K562 (cell line): ENCODE results near the gene DGUOK. TPM values are rescaled to one million over a fixed set of nuclear protein-coding genes. Genes with fewer than 3 reads are reported as not detected.

ENCODE experiments used
- ATAC-seq: fragments of 200-7000 bp; cut with Tn5 transposase; 3 replicates; pipeline ENCODE4 v1.9.1; 2020; ENCODE audit warnings: moderate library complexity
- BruUV-seq: library from RNA; stranded (reverse); fragments of 400-500 nt; replicated peaks from 2 replicates; lab custom pipeline; 2021; lab: Mats Ljungman, UMichigan
- CTCF ChIA-PET: fragments of 300-600 bp; formaldehyde crosslinking; extraction: SDS; loops from one replicate; lab custom pipeline; 2021; ENCODE audit warnings: low intra/inter-chr PET ratio; lab: Yijun Ruan, JAX
- POLR2A ChIA-PET: fragments of 300-600, 350-650 bp; sonication (Branson Sonifier 250); formaldehyde crosslinking; extraction: SDS; loops from one replicate; lab custom pipeline; 2021; ENCODE audit warnings: antibody characterized with exemption, inconsistent platforms; lab: Yijun Ruan, JAX
- DNase-seq, 4 experiments: peaks; one replicate each; pipeline versions ENCODE4 v3.0.0 to v3.0.0-alpha.2; 2011 to 2018; ENCODE audit warnings: low spot score in 3 of 4, mixed read lengths in 3 of 4; ENCODE audit errors: extremely low read depth in 1 of 4
- FAIRE-seq: peaks from 2 replicates; lab custom pipeline; 2011; peaks lifted over from hg19 to GRCh38; lab: Jason Lieb, UNC
- H2AFZ ChIP-seq: 2 replicates; pipeline ENCODE4 v1.6.0; 2011; ENCODE audit warnings: low read depth, low read length, control low read depth, inconsistent platforms
- H3K27ac ChIP-seq: fragments of 200-600 bp; 3 replicates; pipeline ENCODE4 v1.8.0; 2011; ENCODE audit warnings: low read depth, mild to moderate bottlenecking, control low read depth, inconsistent platforms, low read length, moderate library complexity, mixed read lengths; ENCODE audit errors: extremely low read depth
- H3K27me3 ChIP-seq, 2 experiments: fragments of 300-600 bp in 1 of 2; 2 replicates in 1 of 2; 3 replicates in 1 of 2; pipeline versions ENCODE4 v1.6.0 to v1.8.0; 2011; ENCODE audit warnings: inconsistent platforms in 2 of 2, low read length in 2 of 2, mild to moderate bottlenecking in 1 of 2, mixed read lengths in 1 of 2, moderate library complexity in 1 of 2; ENCODE audit not compliant: control insufficient read depth in 2 of 2, insufficient read depth in 2 of 2
- H3K36me3 ChIP-seq: fragments of 300-600 bp; 3 replicates; pipeline ENCODE4 v1.8.0; 2011; ENCODE audit warnings: mild to moderate bottlenecking, low read length, inconsistent platforms; ENCODE audit not compliant: control insufficient read depth, insufficient read depth
- H3K4me1 ChIP-seq, 2 experiments: fragments of 200-600 bp in 1 of 2; replicated peaks in 1 of 2; 2 replicates in 1 of 2; 3 replicates in 1 of 2; pipeline versions ENCODE4 v1.5.1 to v1.8.0; 2011; ENCODE audit warnings: inconsistent platforms in 2 of 2, low read length in 2 of 2, mild to moderate bottlenecking in 1 of 2, mixed read lengths in 1 of 2, moderate library complexity in 1 of 2; ENCODE audit not compliant: control insufficient read depth in 2 of 2, insufficient read depth in 2 of 2
- H3K4me2 ChIP-seq: 2 replicates; pipeline ENCODE4 v1.6.1; 2011; ENCODE audit warnings: low read length, control low read depth, inconsistent platforms, mixed read lengths; ENCODE audit not compliant: insufficient read depth
- H3K4me3 ChIP-seq: fragments of 200-600 bp; sonication (generic), shearing (Covaris generic); 2 replicates; pipeline ENCODE4 v1.5.1; 2016; ENCODE audit warnings: control low read depth, inconsistent platforms
- H3K79me2 ChIP-seq: fragments of 200-600 bp; 3 replicates; pipeline ENCODE4 v1.8.0; 2011; ENCODE audit warnings: low read length, inconsistent platforms; ENCODE audit not compliant: control insufficient read depth, insufficient read depth
- H3K9ac ChIP-seq, 2 experiments: 2 replicates each; pipeline versions ENCODE4 v1.6.0 to v1.6.1; 2011; ENCODE audit warnings: low read depth in 2 of 2, low read length in 2 of 2, control low read depth in 1 of 2, inconsistent platforms in 1 of 2, mild to moderate bottlenecking in 1 of 2, mixed read lengths in 1 of 2; ENCODE audit not compliant: insufficient read depth in 1 of 2
- H3K9me1 ChIP-seq: one replicate; pipeline ENCODE4 v1.6.0; 2011; ENCODE audit warnings: inconsistent platforms, mild to moderate bottlenecking, low read length, moderate library complexity; ENCODE audit not compliant: control insufficient read depth, insufficient read depth
- H3K9me3 ChIP-seq: replicated peaks from 2 replicates; pipeline ENCODE4 v1.5.1; 2011; ENCODE audit warnings: low read depth, low read length, inconsistent platforms; ENCODE audit not compliant: control insufficient read depth, insufficient read depth
- H4K20me1 ChIP-seq: replicated peaks from 2 replicates; pipeline ENCODE4 v1.6.1; 2011; ENCODE audit warnings: low read length, inconsistent platforms, mixed read lengths; ENCODE audit not compliant: control insufficient read depth, insufficient read depth
- ADNP ChIP-seq: fragments of 200-800 bp; sonication (Bioruptor generic); IDR thresholded peaks from 2 replicates; pipeline ENCODE4 v1.6.1; 2016; ENCODE audit warnings: missing genetic modification characterization, missing compliant biosample characterization
- CBFA2T3 ChIP-seq: fragments of 450-650 bp; IDR thresholded peaks from 2 replicates; pipeline ENCODE4 v1.6.1; 2017
- ELK1 ChIP-seq: sonication (generic); formaldehyde crosslinking; IDR thresholded peaks from 2 replicates; pipeline ENCODE4 v1.8.1; 2022; ENCODE audit warnings: missing genetic modification reagents
- JUND ChIP-seq, 2 experiments: IDR thresholded peaks; 2 replicates in 1 of 2; 3 replicates in 1 of 2; pipeline ENCODE4 v1.6.1; 2011; ENCODE audit warnings: borderline replicate concordance in 2 of 2, low read depth in 2 of 2, low read length in 2 of 2, improper control_type of control experiment in 1 of 2, missing biosample characterization in 1 of 2, missing genetic modification characterization in 1 of 2, missing genetic modification reagents in 1 of 2
- KDM2B ChIP-seq: fragments of 250-450 bp; sonication (Bioruptor Pico); IDR thresholded peaks from 2 replicates; pipeline ENCODE4 v1.8.0; 2021; ENCODE audit warnings: mild to moderate bottlenecking, moderate library complexity
- NFIC ChIP-seq: fragments of 450-650 bp; IDR thresholded peaks from 2 replicates; pipeline ENCODE4 v1.6.1; 2017; ENCODE audit warnings: mild to moderate bottlenecking, inconsistent platforms
- RBM22 ChIP-seq: fragments of 200-400 bp; formaldehyde crosslinking; IDR thresholded peaks from 2 replicates; pipeline ENCODE4 v1.6.1; 2018; ENCODE audit warnings: low read length, low read depth; ENCODE audit not compliant: poor library complexity, severe bottlenecking
- SRSF1 ChIP-seq: fragments of 200-400 bp; formaldehyde crosslinking; IDR thresholded peaks from 2 replicates; pipeline ENCODE4 v1.6.1; 2017; ENCODE audit warnings: mild to moderate bottlenecking, low read depth, low read length, moderate library complexity
- XRCC3 ChIP-seq: fragments of 450-650 bp; IDR thresholded peaks from 2 replicates; pipeline ENCODE4 v1.6.1; 2017; ENCODE audit warnings: mild to moderate bottlenecking, moderate library complexity
- YY1 ChIP-seq, 3 experiments: IDR thresholded peaks; 2 replicates each; pipeline ENCODE4 v1.6.1; 2011; ENCODE audit warnings: low read length in 2 of 3, mild to moderate bottlenecking in 2 of 3, moderate library complexity in 2 of 3, borderline replicate concordance in 1 of 3, control low read depth in 1 of 3, low read depth in 1 of 3; ENCODE audit not compliant: insufficient read depth in 3 of 3, insufficient replicate concordance in 2 of 3, control insufficient read depth in 1 of 3, insufficient read length in 1 of 3; ENCODE audit errors: extremely low read depth in 1 of 3
- ZC3H8 ChIP-seq: fragments of 450-650 bp; IDR thresholded peaks from 2 replicates; pipeline ENCODE4 v1.6.1; 2017
- ZFPM2 ChIP-seq: fragments of 250-450 bp; sonication (Bioruptor Pico); IDR thresholded peaks from 2 replicates; pipeline ENCODE4 v1.5.1; 2022; ENCODE audit warnings: mild to moderate bottlenecking
- ZNF57 ChIP-seq: fragments of 450-650 bp; formaldehyde crosslinking; IDR thresholded peaks from 2 replicates; pipeline ENCODE4 v1.4.0; 2020; ENCODE audit warnings: mild to moderate bottlenecking, moderate library complexity
- WGBS: fragments of 100-300 bp; shearing (Covaris generic); methylation state at CpG from one replicate; pipeline ENCODE4 v1.1.6; 2016; ENCODE audit warnings: low coverage, mixed read lengths; ENCODE audit not compliant: insufficient coverage; ENCODE audit errors: missing lambda C conversion rate; 5-methylcytosine and 5-hydroxymethylcytosine counted together
- in situ Hi-C: fragments of 300-500 bp; cut with MboI; formaldehyde crosslinking; loops from 4 replicates; pipeline ENCODE4 v1.15.0; 2018; ENCODE audit warnings: inconsistent platforms, mixed read lengths
- intact Hi-C: fragments of 100-400 bp; cut with micrococcal nuclease; formaldehyde crosslinking; loops from 2 replicates; pipeline ENCODE4 v1.14.2; 2022
- polyA plus RNA-seq, 8 experiments: library from polyadenylated mRNA; depleted of rRNA in 4 of 8; stranded (reverse) in 5 of 8; unstranded in 3 of 8; fragments of >200 nt; fragmentation: Nextera tagmentation in 2 of 8; fragmentation: Illumina TruSeq in 1 of 8; extraction: Ambion mirVana in 2 of 8; extraction: Trizol in 1 of 8; gene quantifications; 2 replicates each; pipeline versions ENCODE4 v1.2.1 to v1.2.3, GENCODE V29; 2011 to 2014; ENCODE audit warnings: inconsistent platforms in 1 of 8, missing spikeins in 1 of 8
- total RNA-seq, 7 experiments: library from RNA; depleted of rRNA in 6 of 7; stranded (reverse); fragments of >200 nt in 6 of 7; fragmentation: Illumina TruSeq in 2 of 7; extraction: Trizol in 2 of 7; gene quantifications; 2 replicates each; pipeline versions ENCODE4 v1.2.1 to v1.2.3, GENCODE V29; 2011 to 2021; ENCODE audit warnings: low replicate concordance in 1 of 7

The DGUOK gene
- total and polyA plus RNA-seq, 9 of the 15 experiments (the other 6 are each of a cell fraction or from before 2014, with no cell fraction given) = 67.0 to 288 (median 126) TPM

DNA sequence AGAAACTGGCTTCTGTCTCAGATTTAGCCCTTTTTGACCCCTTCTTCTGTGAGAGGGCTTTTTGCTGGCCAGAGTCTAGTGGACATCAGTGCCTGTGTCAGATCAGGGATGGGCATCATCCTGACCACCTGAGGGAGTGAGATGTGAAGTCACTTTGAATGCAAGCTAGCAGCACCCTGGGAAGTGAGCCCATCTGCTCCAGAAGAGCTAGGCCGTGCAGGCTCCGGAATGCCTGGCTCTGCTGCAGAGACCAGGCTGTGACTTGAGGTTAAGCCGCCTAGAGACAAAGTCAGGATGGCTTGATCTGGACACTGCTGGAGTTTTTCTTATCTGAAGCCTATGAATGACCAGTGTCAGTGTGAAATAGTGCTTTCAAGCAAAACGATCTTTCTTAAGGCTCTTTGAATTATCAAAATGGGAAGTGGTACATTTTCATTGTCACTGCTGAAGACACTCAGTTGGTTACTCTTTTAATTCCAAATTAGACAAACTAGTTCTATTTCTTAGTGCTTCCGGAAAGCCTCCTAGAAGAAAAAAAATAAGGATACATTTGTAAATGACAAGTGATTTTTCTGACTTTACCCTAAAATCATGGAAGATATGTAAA, 20.8 kb downstream of the DGUOK start:
- Histone ChIP-seq H3K36me3 (peaks cover 94% of the 10 kb centered on the region), H3K27me3 (no peaks in the 10 kb centered on the region), H3K9me3 (no peaks in the 10 kb centered on the region), H3K9ac (no peak overlapping the region), H3K4me3 (no peak overlapping the region), H2AFZ (no peak overlapping the region), H3K4me1 (no peaks in the 10 kb centered on the region; a peak in 1 of 5 replicates), H4K20me1 (no peaks in the 10 kb centered on the region), H3K27ac (no peak overlapping the region), H3K4me2 (no peak overlapping the region), H3K79me2 (peaks cover 28% of the 10 kb centered on the region; the same call in 2 of the 3 replicates), H3K9me1 (no peaks in the 10 kb centered on the region)
- no TSS peak for BruUV-seq
- WGBS = 86% methylated on average over 5 of the region's 5 CpGs
- DNase-seq = no peak
- TF ChIP-seq SRSF1 = no peak
- TF ChIP-seq KDM2B (CRISPR knock-in tag) = no peak
- no peak for TF ChIP-seq YY1 (IDR thresholded peaks at IDR 0.05; ENCODE audit: borderline replicate concordance in 1 of 3, control insufficient read depth in 1 of 3, extremely low read depth in 1 of 3, insufficient read depth in 3 of 3, insufficient read length in 1 of 3, insufficient replicate concordance in 2 of 3, low read depth in 1 of 3, low read length in 2 of 3)
- intact Hi-C loops (no loop called here), in situ Hi-C loops (no loop called here)
- ChIA-PET POLR2A (interaction anchor here (1.0 kb wide), 1 partner anchor 8 kb away, joined by 3 read pairs; no protein-coding TSS in a partner anchor), CTCF (no interaction called here)
- ATAC-seq = no peak
- FAIRE-seq = no peak

- no peaks in the 10 kb centered on the region; a peak in 1 of 5 replicates for H3K4me1 ChIP-seq
- no peak overlapping the region for H3K4me3 ChIP-seq
- no peaks in the 10 kb centered on the region for H3K9me3 ChIP-seq
- no peak overlapping the region for H3K9ac ChIP-seq
- intact Hi-C loops = no loop called here
- no peaks in the 10 kb centered on the region for H3K9me1 ChIP-seq
- no peak for FAIRE-seq
- H3K4me2 ChIP-seq = no peak overlapping the region
- ChIA-PET CTCF (no interaction called here), POLR2A (interaction anchor here (0.6 to 1.4 kb wide), 5 partner anchors 9 to 931 kb away, joined by 3 to 4 read pairs (median 3); no protein-coding TSS in a partner anchor)
- no peaks in the 10 kb centered on the region for H3K27me3 ChIP-seq
- no TSS peak for BruUV-seq
- no peak for ATAC-seq
- no peak overlapping the region for H3K27ac ChIP-seq
- H2AFZ ChIP-seq = no peak overlapping the region
- peaks cover 7% of the 10 kb centered on the region; the same call in 2 of the 3 replicates for H3K79me2 ChIP-seq
- peaks cover 93% of the 10 kb centered on the region for H3K36me3 ChIP-seq
- in situ Hi-C loops = no loop called here
- no peaks in the 10 kb centered on the region for H4K20me1 ChIP-seq
- DNase-seq = no peak
- TF ChIP-seq ELK1 (CRISPR knock-in tag) (no peak), ZNF57 (no peak), CBFA2T3 (no peak), ZC3H8 (no peak), RBM22 (no peak), JUND (IDR thresholded peaks at IDR 0.05; ENCODE audit: borderline replicate concordance, low read depth, low read length) (no peak), JUND (tag; IDR thresholded peaks at IDR 0.05; ENCODE audit: borderline replicate concordance, low read depth, low read length) (no peak), ADNP (tag) (no peak), XRCC3 (no peak), ZFPM2 (CRISPR knock-in tag) (no peak), NFIC (no peak)
Measured at GRCh38 chr2:73949802-73950201, 23.1 kb downstream of the DGUOK start.
